ENCODE results near the gene SNX32.
A peak's percentile ranks its signal among the peaks of the same experiment; 100 is the strongest.
"Not testable (repeated sequence)": the region's sequence is repeated elsewhere in the genome, so short reads cannot be mapped to it uniquely, and the experiment has no call there.

The SNX32 gene

DNA sequence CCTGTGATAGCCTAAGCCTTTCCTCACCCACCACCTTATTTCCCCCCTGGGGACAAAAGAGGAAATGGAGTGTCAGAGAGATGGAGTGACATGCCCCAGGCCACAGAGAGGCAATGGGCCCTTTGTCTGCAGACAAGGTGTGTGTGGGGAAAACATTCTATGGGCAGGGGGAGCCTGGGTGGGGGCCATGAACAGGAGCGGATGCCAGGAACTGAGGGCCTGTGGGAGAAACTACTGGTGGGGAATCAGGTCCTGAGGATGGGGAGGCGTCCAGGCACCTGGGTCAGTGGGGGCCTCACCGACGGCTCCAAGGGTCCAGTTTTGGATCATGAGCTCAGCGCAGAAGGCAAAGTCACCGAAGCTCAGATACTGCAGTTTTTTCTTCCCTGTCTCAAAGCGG lies 51.5 kb downstream of the SNX32 start:
- DNase-seq (ENCODE audit: low spot score), result no peak

DNA sequence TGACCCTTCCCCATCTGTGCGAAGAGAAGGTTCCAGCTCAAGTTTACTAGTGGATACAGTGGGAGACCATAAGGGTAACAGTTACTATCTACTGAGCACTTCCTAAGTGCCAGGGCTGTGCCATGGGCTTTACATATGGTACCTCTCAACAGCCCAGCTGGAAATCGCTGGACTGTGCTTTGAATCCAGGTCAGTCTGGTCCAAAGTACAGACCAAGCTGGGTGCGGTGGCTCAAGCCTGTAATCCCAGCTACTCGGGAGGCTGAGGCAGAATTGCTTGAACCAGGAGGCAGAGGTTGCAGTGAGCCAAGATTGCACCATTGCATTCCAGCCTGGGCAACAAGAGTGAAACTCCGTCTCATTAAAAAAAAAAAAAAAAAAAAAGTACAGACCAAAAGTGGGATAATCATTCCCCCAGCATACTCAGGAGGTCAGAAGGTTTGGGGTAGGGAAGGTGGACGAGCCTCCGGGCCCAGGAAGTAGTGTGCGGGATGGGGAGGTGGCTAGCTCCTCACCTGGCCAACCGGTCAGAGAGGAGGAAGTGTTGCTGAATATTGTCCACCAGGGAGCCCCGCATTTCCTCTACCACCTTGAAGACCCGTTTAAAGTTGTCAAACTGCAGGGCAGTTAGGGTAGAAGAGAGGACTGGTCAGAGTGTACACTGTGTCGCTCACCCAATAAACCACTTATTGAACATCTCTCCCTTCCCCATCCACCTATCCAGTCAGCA lies 52.2 kb downstream of the SNX32 start:
- no peak for DNase-seq (ENCODE audit: low spot score)

- no peak for DNase-seq (ENCODE audit: low spot score)
Observed at GRCh38 chr11:65886826-65887722, 53.3 kb downstream of the SNX32 start.

GRCh38 chr11:65887723-65888162 lies 54.0 kb downstream of the SNX32 start:
- no peak for DNase-seq (ENCODE audit: low spot score)

DNA sequence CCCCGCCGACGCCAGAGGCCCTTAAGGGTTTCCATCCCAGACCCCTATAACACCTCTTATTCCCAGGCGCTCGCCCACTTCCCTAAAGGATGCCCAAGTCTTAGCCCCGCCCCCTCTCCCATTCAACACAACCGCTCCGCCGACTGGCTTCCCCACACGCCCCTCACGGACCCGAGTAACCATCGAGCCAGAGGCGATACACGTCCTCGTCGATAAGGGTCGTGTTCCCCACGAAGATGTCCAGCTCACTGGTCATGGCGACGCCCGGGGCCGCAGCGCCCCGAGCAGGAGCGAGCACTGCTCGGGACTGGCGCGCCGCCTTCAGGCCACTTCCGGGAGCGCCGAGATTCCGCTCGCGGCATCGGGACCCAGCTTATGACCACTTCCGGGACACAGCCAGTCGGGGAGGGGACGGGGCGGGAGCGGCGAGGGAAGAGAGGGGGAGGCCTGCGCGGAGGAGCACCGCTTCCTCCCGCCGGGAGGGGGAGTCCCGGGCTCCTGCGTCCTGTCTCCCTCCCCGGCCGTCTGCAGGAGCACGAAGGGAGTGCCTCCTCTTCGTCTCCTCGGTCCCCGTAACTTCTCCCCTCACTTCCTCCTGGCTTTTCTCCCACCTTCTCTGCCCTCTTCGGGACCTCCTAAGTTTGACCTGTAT lies 54.5 kb downstream of the SNX32 start, which contains the start of gene FIBP:
Gene FIBP (minus strand): TSS at position 309 of the 652 bp plus-strand sequence. CDS start 53 bp downstream, at position 256.
- peak; percentile 95 for DNase-seq (ENCODE audit: low spot score)

DNA sequence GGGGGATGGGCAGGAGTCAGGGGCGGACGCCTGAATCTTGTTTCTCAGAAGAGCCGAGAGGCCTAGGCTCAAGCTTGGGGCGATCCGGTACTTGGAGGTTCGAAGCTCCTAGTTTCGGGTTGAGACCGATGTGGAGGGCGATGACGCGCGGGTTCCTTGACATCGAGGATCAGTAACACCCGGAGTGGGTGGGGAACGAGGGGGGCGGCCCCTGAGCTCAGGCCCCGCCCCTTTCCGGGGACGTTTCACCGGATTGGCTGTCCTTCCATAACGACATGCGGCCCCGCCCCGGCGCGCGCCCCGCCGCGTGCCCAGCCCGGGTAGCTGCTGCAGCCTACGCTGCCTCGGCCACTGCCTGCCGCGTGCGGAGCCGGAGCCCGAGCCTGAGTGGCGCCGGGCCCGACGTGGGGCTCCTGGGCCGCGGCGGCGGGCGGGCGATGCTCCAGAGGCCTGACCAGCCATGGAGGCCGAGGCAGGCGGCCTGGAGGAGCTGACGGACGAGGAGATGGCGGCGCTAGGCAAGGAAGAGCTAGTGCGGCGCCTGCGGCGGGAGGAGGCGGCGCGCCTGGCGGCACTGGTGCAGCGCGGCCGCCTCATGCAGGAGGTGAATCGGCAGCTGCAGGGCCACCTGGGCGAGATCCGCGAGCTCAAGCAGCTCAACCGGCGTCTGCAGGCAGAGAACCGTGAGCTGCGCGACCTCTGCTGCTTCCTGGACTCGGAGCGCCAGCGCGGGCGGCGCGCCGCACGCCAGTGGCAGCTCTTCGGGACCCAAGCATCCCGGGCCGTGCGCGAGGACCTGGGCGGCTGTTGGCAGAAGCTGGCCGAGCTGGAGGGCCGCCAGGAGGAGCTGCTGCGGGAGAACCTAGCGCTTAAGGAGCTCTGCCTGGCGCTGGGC lies 56.8 kb downstream of the SNX32 start, which contains the start of gene CCDC85B:
Gene CCDC85B (plus strand): TSS at position 350 of the 895 bp plus-strand sequence. CDS start 111 bp downstream, at position 461.
- DNase-seq (ENCODE audit: low spot score), result peak; percentile 97

DNA sequence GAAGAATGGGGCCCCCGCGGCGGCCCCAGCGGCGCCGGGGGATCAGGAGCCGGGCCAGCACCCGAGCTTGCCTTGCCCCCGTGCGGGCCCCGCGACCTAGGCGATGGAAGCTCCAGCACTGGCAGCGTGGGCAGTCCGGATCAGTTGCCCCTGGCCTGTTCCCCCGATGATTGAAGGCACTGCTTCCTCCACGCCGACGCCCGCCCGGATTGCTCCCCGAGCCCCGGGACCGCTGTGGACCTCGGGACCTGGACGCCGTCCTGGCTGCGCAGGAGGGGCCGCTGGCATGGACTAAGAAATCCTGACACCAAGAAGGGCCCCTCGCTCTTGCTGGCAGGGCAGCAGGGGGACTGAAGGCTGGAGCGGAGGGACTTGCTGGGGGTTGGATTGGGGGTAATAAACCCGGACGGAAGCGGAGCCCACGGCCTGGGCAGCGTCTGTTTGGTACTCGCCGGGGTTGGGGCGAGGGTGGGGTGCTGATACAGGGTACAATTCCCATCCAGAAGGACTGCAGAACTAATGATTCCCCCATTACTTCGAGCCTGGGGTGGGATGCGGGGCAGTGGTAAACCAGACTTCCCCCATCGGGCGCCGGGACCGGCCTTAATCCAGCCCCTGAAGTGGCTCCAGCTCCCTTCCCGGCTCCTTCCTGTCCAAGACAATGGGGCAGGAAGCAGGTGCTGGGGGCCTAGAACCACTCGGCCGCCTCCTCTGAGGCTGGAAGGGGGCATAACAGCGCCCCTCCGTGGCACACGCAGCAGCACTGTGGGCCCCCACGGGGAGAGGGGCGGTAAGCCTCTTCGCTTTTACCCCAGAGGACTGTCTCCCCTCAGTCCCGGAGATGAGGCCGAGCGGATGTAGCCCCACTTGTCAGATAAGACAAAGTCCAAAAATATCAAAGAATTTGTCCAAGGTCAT lies 57.7 kb downstream of the SNX32 start:
- no peak for DNase-seq (ENCODE audit: low spot score)

GRCh38 chr11:65892137-65892540 lies 58.4 kb downstream of the SNX32 start:
- not testable (repeated sequence) for DNase-seq (ENCODE audit: low spot score)

- no peak for DNase-seq (ENCODE audit: low spot score)
Observed at GRCh38 chr11:65892661-65893317, 59.0 kb downstream of the SNX32 start.

DNA sequence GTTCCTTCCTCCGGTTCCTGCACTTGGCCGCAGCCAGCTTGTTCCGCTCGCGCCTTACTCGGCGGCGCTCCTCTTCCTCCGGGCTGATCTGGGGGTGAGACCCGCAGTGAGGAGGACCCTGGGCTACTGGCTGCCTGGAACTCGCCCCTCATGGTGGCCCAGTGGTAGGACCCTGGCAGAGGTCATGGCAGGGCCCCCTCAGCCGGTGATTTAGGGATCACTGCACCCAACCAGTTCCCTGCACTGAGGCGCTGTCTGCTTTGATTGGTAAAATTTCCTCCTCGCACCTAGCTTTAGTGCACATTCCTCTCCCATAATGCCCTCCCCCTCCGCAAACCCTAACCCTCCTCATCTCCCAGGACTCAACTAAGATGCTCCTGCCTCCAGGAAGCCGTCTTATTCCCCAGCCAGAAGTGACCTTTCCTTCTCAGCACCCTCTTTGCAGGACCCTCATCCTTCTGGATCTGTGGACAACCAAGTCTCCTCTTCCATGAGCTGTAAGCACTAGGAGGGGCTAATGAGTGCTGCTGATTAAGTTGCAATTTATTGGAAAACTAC lies 60.4 kb downstream of the SNX32 start:
- DNase-seq (ENCODE audit: low spot score), result no peak

DNA sequence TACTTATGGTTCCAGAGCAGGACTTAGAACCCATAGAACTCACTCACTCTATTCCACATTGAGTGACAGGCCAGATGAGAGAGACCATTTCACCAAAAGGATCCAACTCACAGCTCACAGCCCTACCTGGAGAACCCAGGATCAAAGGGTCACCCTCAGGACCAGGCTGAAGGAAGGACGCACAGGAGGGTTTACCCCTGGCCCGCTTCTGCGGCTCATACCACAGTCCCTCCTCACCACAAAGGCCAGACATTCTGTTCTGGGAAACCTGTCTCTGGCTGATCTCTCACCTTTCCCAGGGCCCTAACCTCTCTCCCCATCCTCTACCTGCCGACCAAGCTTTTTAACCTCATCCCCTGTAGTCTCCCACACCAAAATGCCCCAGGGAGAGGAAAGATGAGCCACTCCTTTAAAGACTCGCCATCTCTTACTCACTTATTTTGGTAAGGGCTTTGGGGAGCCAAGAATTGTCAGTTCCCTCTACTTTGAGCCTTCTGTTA lies 61.8 kb downstream of the SNX32 start:
- no peak for DNase-seq (ENCODE audit: low spot score)

DNA sequence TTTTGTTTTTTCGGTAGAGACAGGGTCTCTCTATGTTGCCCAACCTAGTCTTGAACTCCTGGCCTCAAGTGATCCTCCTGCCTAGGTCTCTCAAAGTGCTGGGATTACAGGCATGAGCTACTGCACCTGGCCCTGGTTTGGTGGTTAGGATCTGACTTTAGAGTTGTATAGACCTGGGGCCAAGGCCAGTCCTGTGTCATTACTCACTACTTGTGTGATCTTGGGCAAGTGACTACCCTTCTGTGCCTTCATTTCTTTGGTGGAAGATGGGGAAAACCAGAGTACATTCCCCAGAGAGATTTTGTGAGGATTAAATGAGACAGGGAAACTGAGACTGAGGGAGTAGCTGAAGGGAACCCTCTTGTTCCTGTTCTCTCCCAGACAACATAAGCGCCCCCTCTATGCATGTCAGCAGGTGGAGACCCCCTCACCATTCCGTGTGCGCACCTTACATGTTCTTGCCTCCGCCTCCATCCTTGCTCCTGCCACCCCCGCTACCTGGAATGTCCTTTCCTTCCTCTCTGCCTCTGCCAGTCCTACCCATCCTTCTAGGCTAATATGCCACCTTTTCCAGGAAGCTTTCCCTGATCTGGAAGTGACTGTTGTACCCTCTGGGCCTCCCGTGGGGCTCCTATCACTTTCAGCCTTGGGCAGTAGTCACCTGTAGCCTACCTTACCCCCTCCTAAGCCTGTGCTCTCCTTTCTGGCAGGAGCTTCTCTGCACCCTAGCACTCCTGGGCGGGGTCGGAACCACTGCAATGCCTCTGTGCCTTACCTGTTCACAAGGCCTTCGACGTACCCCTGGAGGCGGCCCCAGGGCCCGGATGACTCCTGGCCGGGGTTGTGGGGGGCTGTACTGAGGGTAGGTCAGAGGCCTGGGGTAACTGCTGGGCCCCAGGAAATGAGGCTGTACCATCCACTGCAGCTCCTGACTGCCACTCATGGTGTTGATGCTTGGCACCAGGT lies 62.6 kb downstream of the SNX32 start:
- no peak for DNase-seq (ENCODE audit: low spot score)

DNA sequence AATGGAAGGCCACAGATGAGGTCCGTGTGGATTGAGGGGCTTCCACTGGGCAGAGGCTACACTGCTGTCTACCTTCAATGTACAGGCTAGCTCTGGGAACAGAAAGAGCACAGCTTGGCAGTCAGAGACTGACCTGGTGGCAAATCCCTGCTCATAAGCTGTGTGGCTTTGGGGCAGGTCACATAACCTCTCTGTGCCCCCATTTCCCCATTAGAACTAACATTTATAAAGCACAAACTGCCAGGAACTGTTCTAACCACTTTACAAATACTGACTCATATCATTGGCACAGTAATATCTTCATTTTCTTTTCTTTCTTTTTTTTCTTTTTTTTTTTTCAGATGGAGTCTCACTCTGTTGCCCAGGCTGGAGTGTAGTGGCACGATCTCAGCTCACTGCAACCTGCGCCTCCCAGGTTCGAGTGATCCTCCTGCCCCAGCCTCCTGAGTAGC lies 63.3 kb downstream of the SNX32 start:
- no peak for DNase-seq (ENCODE audit: low spot score)

DNA sequence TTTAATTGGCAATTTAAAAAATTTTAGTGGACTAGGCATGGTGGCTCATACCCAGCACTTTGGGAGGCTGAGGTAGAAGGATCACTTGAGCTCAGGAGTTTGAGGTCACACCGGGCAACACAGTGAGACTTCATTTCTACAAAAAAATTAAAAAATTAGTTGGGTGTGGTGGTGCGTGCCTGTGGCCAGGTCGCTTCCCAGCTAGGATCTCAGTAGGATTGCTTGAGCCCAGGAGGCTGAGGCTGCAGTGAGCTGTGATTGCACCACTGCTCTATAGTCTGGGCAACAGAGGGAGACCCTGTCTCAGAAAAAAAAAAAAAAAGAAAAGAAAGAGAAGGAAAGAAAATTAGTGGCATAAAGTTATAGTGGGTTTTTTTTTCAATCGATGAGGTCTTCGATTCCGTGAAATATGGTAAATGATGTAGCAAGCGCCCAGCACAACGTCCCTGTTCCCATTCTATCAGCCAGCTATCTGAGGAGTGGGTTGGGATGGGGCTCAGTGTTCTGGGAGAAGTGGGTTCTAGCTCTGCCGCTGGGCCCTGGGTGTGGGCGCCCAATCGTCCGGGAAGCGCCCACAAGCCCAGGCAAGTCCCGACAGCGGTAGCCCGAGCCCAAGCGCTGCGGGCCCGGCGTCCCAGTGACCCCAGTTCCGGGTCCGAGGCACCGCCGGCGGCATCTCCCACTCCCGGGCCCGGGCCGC lies 65.0 kb downstream of the SNX32 start:
- no peak for DNase-seq (ENCODE audit: low spot score)

GRCh38 chr11:65899356-65900124 lies 65.8 kb downstream of the SNX32 start:
- DNase-seq (ENCODE audit: low spot score), result peak; percentile 85

GRCh38 chr11:65900125-65900898 lies 66.5 kb downstream of the SNX32 start, which contains the start of gene FOSL1:
Gene FOSL1, minus strand, starts transcription at chr11:65900388. Its CDS starts 49 bp downstream, at chr11:65900339.
- DNase-seq (ENCODE audit: low spot score), result peak; percentile 91

Measured in hematopoietic multipotent progenitor cell treated with erythropoietin and hydrocortisone succinate and interleukin-3 and kit ligand, for 15 days (in vitro differentiated cells).